ENCODE results near the gene TRMT10B.

TRMT10B gene

DNA sequence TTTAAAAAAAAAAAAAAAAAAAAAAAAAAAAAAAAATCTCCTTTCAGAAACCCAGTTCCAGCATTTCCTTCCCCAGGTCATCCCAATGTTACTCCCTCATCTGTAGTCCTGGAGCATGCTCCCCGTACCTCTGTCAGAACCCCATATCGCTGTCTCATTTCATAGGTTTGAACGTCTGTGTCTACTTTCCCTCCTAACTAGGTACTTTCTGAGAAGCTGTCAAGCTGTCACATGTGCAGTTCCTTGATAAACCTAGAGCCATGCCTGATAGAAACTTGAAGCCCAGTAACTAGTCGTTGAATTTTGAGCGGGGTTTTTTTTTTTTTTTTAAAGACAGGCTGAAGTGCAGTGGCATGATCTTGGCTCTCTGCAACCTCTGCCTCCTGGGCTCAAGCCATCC, 15.7 kb downstream of the TRMT10B start:
- Histone ChIP-seq H3K4me2 (ENCODE audit: low read length) (no peak overlapping the region), H3K9me2 (ENCODE audit: low read depth, low read length) (no peaks in the 10 kb centered on the region), H3K4me1 (ENCODE audit: insufficient read depth, low read length, severe bottlenecking) (no peaks in the 10 kb centered on the region), H3F3A (ENCODE audit: insufficient read depth, low read length) (no peaks in the 10 kb centered on the region), H3K27me3 (ENCODE audit: insufficient read depth, low read length) (no peaks in the 10 kb centered on the region), H3K4me3 (ENCODE audit: low read depth, low read length, poor library complexity, severe bottlenecking) (no peak overlapping the region), H4K20me1 (ENCODE audit: insufficient read depth, low read length) (no peaks in the 10 kb centered on the region), H2AFZ (ENCODE audit: low read length) (no peak overlapping the region), H3K36me3 (ENCODE audit: insufficient read depth, low read length) (peaks cover 48% of the 10 kb centered on the region), H3K27ac (ENCODE audit: low read depth, low read length, poor library complexity, severe bottlenecking) (no peak overlapping the region), H3K79me2 (ENCODE audit: insufficient read depth, low read length) (no peaks in the 10 kb centered on the region), H3K9me3 (ENCODE audit: low read length) (no peaks in the 10 kb centered on the region), H3K9ac (ENCODE audit: low read length) (no peak overlapping the region)
- TF ChIP-seq EZH2 (IDR thresholded peaks at IDR 0.05; ENCODE audit: borderline replicate concordance, low read length), result no peak
- TF ChIP-seq CTCF (IDR thresholded peaks at IDR 0.05; ENCODE audit: low read length), result no peak

DNA sequence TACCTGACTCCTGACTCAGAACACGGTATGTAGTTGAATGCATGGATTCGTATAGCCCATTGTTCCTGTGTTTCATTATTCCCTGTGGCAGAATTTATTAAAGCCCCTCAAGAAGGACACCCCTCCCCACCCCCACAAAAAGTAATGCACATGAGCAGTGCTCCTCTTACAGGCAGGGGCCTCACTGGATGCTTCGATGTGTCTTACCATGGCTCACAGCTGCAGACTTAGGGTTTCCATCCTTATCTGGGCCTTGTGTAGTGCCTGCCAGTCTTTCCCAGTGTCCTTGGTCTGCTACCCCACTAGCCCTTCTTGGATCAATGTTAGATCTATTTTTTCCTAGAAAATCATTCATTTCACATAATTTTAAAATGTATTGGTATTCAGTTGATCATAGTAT, 16.4 kb downstream of the TRMT10B start:
- H3K79me2 ChIP-seq (ENCODE audit: insufficient read depth, low read length), result no peaks in the 10 kb centered on the region
- H3K9me3 ChIP-seq (ENCODE audit: low read length), result no peaks in the 10 kb centered on the region
- no peaks in the 10 kb centered on the region for H3K27me3 ChIP-seq (ENCODE audit: insufficient read depth, low read length)
- H3K9me2 ChIP-seq (ENCODE audit: low read depth, low read length), result no peaks in the 10 kb centered on the region
- no peak for TF ChIP-seq EZH2 (IDR thresholded peaks at IDR 0.05; ENCODE audit: borderline replicate concordance, low read length)
- peaks cover 50% of the 10 kb centered on the region for H3K36me3 ChIP-seq (ENCODE audit: insufficient read depth, low read length)
- H2AFZ ChIP-seq (ENCODE audit: low read length), result no peak overlapping the region
- H3F3A ChIP-seq (ENCODE audit: insufficient read depth, low read length), result no peaks in the 10 kb centered on the region
- H3K4me2 ChIP-seq (ENCODE audit: low read length), result no peak overlapping the region
- no peak overlapping the region for H3K9ac ChIP-seq (ENCODE audit: low read length)
- no peaks in the 10 kb centered on the region for H3K4me1 ChIP-seq (ENCODE audit: insufficient read depth, low read length, severe bottlenecking)
- no peak overlapping the region for H3K27ac ChIP-seq (ENCODE audit: low read depth, low read length, poor library complexity, severe bottlenecking)
- H4K20me1 ChIP-seq (ENCODE audit: insufficient read depth, low read length), result no peaks in the 10 kb centered on the region
- no peak overlapping the region for H3K4me3 ChIP-seq (ENCODE audit: low read depth, low read length, poor library complexity, severe bottlenecking)

DNA sequence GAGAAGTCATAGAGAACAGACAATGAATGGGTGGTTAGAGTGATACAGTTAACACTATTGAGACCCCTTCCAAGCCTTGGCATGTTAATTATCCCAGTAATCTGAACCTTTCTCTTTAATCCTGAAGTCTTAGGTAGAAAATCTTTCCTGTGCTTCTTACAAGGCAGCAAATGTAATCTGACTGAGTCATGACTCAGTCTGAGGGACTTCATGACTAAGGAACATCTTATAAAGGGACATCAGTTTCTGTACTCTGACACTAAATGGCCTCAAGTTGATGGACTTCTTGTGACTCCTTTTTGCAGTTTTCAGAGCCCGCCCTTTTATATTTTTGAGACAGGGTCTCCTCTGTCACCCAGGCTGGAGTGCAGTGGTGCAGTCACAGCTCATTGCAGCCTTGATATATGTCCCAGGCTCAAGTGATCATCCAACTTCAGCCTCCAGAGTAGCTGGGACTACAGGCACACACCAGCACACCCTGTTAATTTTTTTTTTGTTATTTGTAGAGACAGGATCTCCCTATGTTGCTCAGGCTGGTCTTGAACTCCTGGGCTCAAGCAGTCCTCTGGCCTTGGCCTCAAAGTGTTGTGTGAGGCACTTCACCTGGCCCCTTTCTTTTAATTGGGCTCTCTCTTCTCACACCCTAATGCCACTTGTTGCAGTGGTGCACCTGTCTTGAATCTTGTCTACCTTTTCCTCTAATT, 21.8 kb downstream of the TRMT10B start:
- no peaks in the 10 kb centered on the region for H3K4me1 ChIP-seq (ENCODE audit: insufficient read depth, low read length, severe bottlenecking)
- TF ChIP-seq CTCF (IDR thresholded peaks at IDR 0.05; ENCODE audit: low read length) (no peak), EZH2 (IDR thresholded peaks at IDR 0.05; ENCODE audit: borderline replicate concordance, low read length) (no peak)

GRCh38 chr9:37776328-37776727, 22.7 kb downstream of the TRMT10B start:
- H3F3A ChIP-seq (ENCODE audit: insufficient read depth, low read length), result no peaks in the 10 kb centered on the region
- no peaks in the 10 kb centered on the region for H3K79me2 ChIP-seq (ENCODE audit: insufficient read depth, low read length)
- no peaks in the 10 kb centered on the region for H4K20me1 ChIP-seq (ENCODE audit: insufficient read depth, low read length)
- no peak for TF ChIP-seq CTCF (IDR thresholded peaks at IDR 0.05; ENCODE audit: low read length)
- TF ChIP-seq EZH2 (IDR thresholded peaks at IDR 0.05; ENCODE audit: borderline replicate concordance, low read length), result no peak
- H3K4me2 ChIP-seq (ENCODE audit: low read length), result no peak overlapping the region
- H3K27me3 ChIP-seq (ENCODE audit: insufficient read depth, low read length), result no peaks in the 10 kb centered on the region
- H3K4me1 ChIP-seq (ENCODE audit: insufficient read depth, low read length, severe bottlenecking), result no peaks in the 10 kb centered on the region
- H3K36me3 ChIP-seq (ENCODE audit: insufficient read depth, low read length), result peaks cover 87% of the 10 kb centered on the region
- H3K27ac ChIP-seq (ENCODE audit: low read depth, low read length, poor library complexity, severe bottlenecking), result no peak overlapping the region
- no peak overlapping the region for H3K9ac ChIP-seq (ENCODE audit: low read length)
- no peak overlapping the region for H2AFZ ChIP-seq (ENCODE audit: low read length)
- H3K4me3 ChIP-seq (ENCODE audit: low read depth, low read length, poor library complexity, severe bottlenecking), result no peak overlapping the region
- H3K9me2 ChIP-seq (ENCODE audit: low read depth, low read length), result no peaks in the 10 kb centered on the region
- H3K9me3 ChIP-seq (ENCODE audit: low read length), result no peaks in the 10 kb centered on the region

More for the DNA sequence above, 21.8 kb downstream of the TRMT10B start:
- H3K36me3 ChIP-seq (ENCODE audit: insufficient read depth, low read length), result peaks cover 83% of the 10 kb centered on the region
- no peak overlapping the region for H3K4me3 ChIP-seq (ENCODE audit: low read depth, low read length, poor library complexity, severe bottlenecking)
- H4K20me1 ChIP-seq (ENCODE audit: insufficient read depth, low read length), result no peaks in the 10 kb centered on the region
- no peaks in the 10 kb centered on the region for H3K27me3 ChIP-seq (ENCODE audit: insufficient read depth, low read length)
- no peaks in the 10 kb centered on the region for H3K9me2 ChIP-seq (ENCODE audit: low read depth, low read length)
- no peak overlapping the region for H2AFZ ChIP-seq (ENCODE audit: low read length)
- no peaks in the 10 kb centered on the region for H3K9me3 ChIP-seq (ENCODE audit: low read length)
- no peak overlapping the region for H3K4me2 ChIP-seq (ENCODE audit: low read length)
- no peaks in the 10 kb centered on the region for H3K79me2 ChIP-seq (ENCODE audit: insufficient read depth, low read length)
- H3K27ac ChIP-seq (ENCODE audit: low read depth, low read length, poor library complexity, severe bottlenecking), result no peak overlapping the region
- H3K9ac ChIP-seq (ENCODE audit: low read length), result no peak overlapping the region
- no peaks in the 10 kb centered on the region for H3F3A ChIP-seq (ENCODE audit: insufficient read depth, low read length)

Measured in OCI-LY1 (cell line).